Endothelial cell of umbilical vein (primary cell): ENCODE results near the gene OR14A16. TPM values are rescaled to one million over a fixed set of nuclear protein-coding genes. Genes with fewer than 3 reads are reported as not detected.

Source experiments
- BruUV-seq: library from RNA; stranded (reverse); fragments of 400-500 nt; replicated peaks from 2 replicates; lab custom pipeline; 2021; lab: Mats Ljungman, UMichigan
- CTCF ChIA-PET: fragments of 300-600, 350-600 bp; sonication (Branson Sonifier 250); formaldehyde crosslinking; loops from one replicate; lab custom pipeline; 2021; ENCODE audit warnings: antibody characterized with exemption, inconsistent platforms; lab: Charles Lee
- POLR2A ChIA-PET: fragments of 300-600, 350-600 bp; sonication (Branson Sonifier 250); formaldehyde crosslinking; loops from one replicate; lab custom pipeline; 2021; ENCODE audit warnings: antibody characterized with exemption, inconsistent platforms; lab: Charles Lee
- DNase-seq: peaks from one replicate; pipeline ENCODE4 v3.0.0-alpha.2; 2011; ENCODE audit warnings: low read depth, low spot score
- FAIRE-seq: peaks from 2 replicates; lab custom pipeline; 2011; peaks lifted over from hg19 to GRCh38; lab: Jason Lieb, UNC
- H2AFZ ChIP-seq: 2 replicates; pipeline ENCODE4 v1.6.0; 2012; ENCODE audit warnings: low read depth, low read length, control low read depth, inconsistent platforms
- H3K27ac ChIP-seq: 2 replicates; pipeline ENCODE4 v1.5.1; 2011; ENCODE audit warnings: low read depth, mild to moderate bottlenecking, control low read depth, low read length, moderate library complexity; ENCODE audit not compliant: insufficient read depth
- H3K27me3 ChIP-seq, 2 experiments: 2 replicates each; pipeline versions ENCODE4 v1.6.0 to v1.6.1; 2011; ENCODE audit warnings: low read length in 2 of 2, mixed read lengths in 1 of 2; ENCODE audit not compliant: control insufficient read depth in 2 of 2, insufficient read depth in 2 of 2
- H3K36me3 ChIP-seq, 2 experiments: 2 replicates in 1 of 2; 3 replicates in 1 of 2; pipeline ENCODE4 v1.5.1; 2011; ENCODE audit warnings: low read length in 2 of 2, mild to moderate bottlenecking in 1 of 2, moderate library complexity in 1 of 2; ENCODE audit not compliant: control insufficient read depth in 2 of 2, insufficient read depth in 2 of 2; ENCODE audit errors: extremely low read depth in 1 of 2
- H3K4me1 ChIP-seq: 3 replicates; pipeline ENCODE4 v1.5.1; 2011; ENCODE audit warnings: mild to moderate bottlenecking, low read length; ENCODE audit not compliant: control insufficient read depth, insufficient read depth; ENCODE audit errors: extremely low read depth
- H3K4me2 ChIP-seq: 2 replicates; pipeline ENCODE4 v1.6.1; 2011; ENCODE audit warnings: low read length, control low read depth, mixed read lengths; ENCODE audit not compliant: insufficient read depth
- H3K4me3 ChIP-seq, 3 experiments: fragments of 200-600 bp in 1 of 3; sonication (generic), shearing (Covaris generic) in 1 of 3; replicated peaks in 1 of 3; 2 replicates each; pipeline ENCODE4 v1.5.1; 2011 to 2016; ENCODE audit warnings: control low read depth in 3 of 3, low read length in 3 of 3, mild to moderate bottlenecking in 2 of 3, inconsistent platforms in 1 of 3, low read depth in 1 of 3, moderate library complexity in 1 of 3; ENCODE audit not compliant: insufficient read depth in 1 of 3
- H3K79me2 ChIP-seq: 2 replicates; pipeline ENCODE4 v1.6.0; 2012; ENCODE audit warnings: low read length, inconsistent platforms; ENCODE audit not compliant: control insufficient read depth, insufficient read depth
- H3K9ac ChIP-seq: replicated peaks from 2 replicates; pipeline ENCODE3; 2011; ENCODE audit warnings: low read length, control low read depth; ENCODE audit not compliant: insufficient read depth; ENCODE audit errors: extremely low read depth
- H3K9me1 ChIP-seq: replicated peaks from 3 replicates; pipeline ENCODE4 v1.6.0; 2011; ENCODE audit warnings: mild to moderate bottlenecking, low read length; ENCODE audit not compliant: control insufficient read depth, insufficient read depth; ENCODE audit errors: extremely low read depth
- H3K9me3 ChIP-seq: replicated peaks from 2 replicates; pipeline ENCODE4 v1.5.1; 2012; ENCODE audit warnings: low read length, inconsistent platforms; ENCODE audit not compliant: control insufficient read depth, insufficient read depth
- H4K20me1 ChIP-seq: replicated peaks from 2 replicates; pipeline ENCODE3; 2011; ENCODE audit warnings: mild to moderate bottlenecking, low read length; ENCODE audit not compliant: control insufficient read depth, insufficient read depth; ENCODE audit errors: extremely low read depth
- CTCF ChIP-seq, 2 donors: IDR thresholded peaks; 1 replicate in 1 of 2; 2 replicates in 1 of 2; pipeline ENCODE4 v1.5.1; 2011; ENCODE audit warnings: low read length in 2 of 2, mild to moderate bottlenecking in 2 of 2, moderate library complexity in 2 of 2, control low read depth in 1 of 2, inconsistent platforms in 1 of 2, low read depth in 1 of 2; ENCODE audit not compliant: insufficient read depth in 1 of 2; ENCODE audit errors: extremely low read depth in 1 of 2
- GATA2 ChIP-seq: IDR thresholded peaks from 2 replicates; pipeline ENCODE4 v1.7.0; 2011; ENCODE audit warnings: low read depth, mild to moderate bottlenecking, moderate library complexity, mixed read lengths, low read length; ENCODE audit not compliant: insufficient read length, insufficient read depth
- JUN ChIP-seq: IDR thresholded peaks from 2 replicates; pipeline ENCODE4 v1.6.1; 2011; ENCODE audit warnings: borderline replicate concordance, low read depth; ENCODE audit not compliant: insufficient read length, insufficient read depth
- MYC ChIP-seq: IDR thresholded peaks from one replicate; pipeline ENCODE4 v1.6.1; 2011; ENCODE audit warnings: mild to moderate bottlenecking, low read depth, low read length
- POLR2A ChIP-seq: IDR thresholded peaks from 2 replicates; pipeline ENCODE4 v1.6.1; 2012; ENCODE audit warnings: low read depth, mild to moderate bottlenecking, control low read depth, low read length
- POLR2AphosphoS5 ChIP-seq: IDR thresholded peaks from 2 replicates; pipeline ENCODE4 v1.6.1; 2012; ENCODE audit warnings: low read depth, mild to moderate bottlenecking, control low read depth, low read length, moderate library complexity; ENCODE audit not compliant: insufficient read depth
- dilution Hi-C: fragments of 300-500 bp; cut with MboI; formaldehyde crosslinking; loops from one replicate; pipeline ENCODE4 v1.15.0; 2019; ENCODE audit warnings: low sequenced_read_pairs; ENCODE audit not compliant: extremely low pct_ligation_motif_present
- intact Hi-C: fragments of 100-400 bp; cut with micrococcal nuclease; formaldehyde crosslinking; loops from one replicate; pipeline ENCODE4 v1.10.0; 2022
- polyA plus RNA-seq, 4 experiments: library from polyadenylated mRNA; depleted of rRNA in 3 of 4; stranded (reverse) in 3 of 4; unstranded in 1 of 4; fragments of >200 nt; gene quantifications; 2 replicates each; pipeline versions ENCODE4 v1.2.1 to v1.2.3, GENCODE V29; 2011 to 2012; ENCODE audit warnings: missing spikeins in 1 of 4
- total RNA-seq: library from RNA; stranded (reverse); gene quantifications from 2 replicates; pipeline ENCODE4 v1.2.3, GENCODE V29; 2021
- TF ChIP-seq, protein P1 (sequence below): IDR thresholded peaks from 2 replicates; pipeline ENCODE4 v1.6.1; 2011; ENCODE audit not compliant: insufficient read depth, insufficient read length

The OR14A16 gene
- total and polyA plus RNA-seq, 2 donors (not counting 3 experiments of a cell fraction or from before 2014, with no cell fraction given) = not detected

DNA sequence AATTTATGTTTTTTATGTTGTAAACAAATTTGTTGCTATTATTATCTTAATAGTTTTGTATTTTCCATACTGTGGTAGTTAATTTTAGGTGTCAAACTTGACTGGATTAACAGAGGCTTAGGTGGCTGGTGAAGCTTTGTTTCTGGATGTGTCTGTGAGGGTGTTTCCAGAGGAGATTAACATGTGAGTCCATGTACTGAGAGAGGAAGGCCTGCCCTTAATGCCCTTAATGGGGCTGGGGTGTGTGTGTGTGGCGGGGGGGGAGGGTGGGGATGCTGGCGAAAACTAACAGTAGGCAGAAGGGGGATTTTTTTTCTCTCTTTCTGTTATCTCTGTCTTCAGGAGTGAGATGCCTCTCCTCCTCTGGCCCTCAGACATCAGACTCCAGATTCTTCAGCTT lies 1.9 kb downstream of the OR14A16 start:
- CTCF ChIA-PET = no interaction called here
- intact Hi-C loops = no loop called here

More for the DNA sequence above, 1.9 kb downstream of the OR14A16 start:
- FAIRE-seq (no peak), DNase-seq (no peak)
- H3K36me3 ChIP-seq = no peaks in the 10 kb centered on the region
- no peaks in the 10 kb centered on the region for H3K9me3 ChIP-seq
- no peak overlapping the region for H2AFZ ChIP-seq
- H3K9me1 ChIP-seq = no peaks in the 10 kb centered on the region
- H4K20me1 ChIP-seq = no peaks in the 10 kb centered on the region
- H3K4me3 ChIP-seq = no peak overlapping the region
- no TSS peak for BruUV-seq
- no peak overlapping the region for H3K27ac ChIP-seq
- TF ChIP-seq GATA2 (no peak), MYC (no peak), JUN (no peak), POLR2AphosphoS5 (no peak), CTCF (IDR thresholded peaks at IDR 0.05; ENCODE audit: extremely low read depth in 1 of 2, insufficient read depth in 1 of 2, low read depth in 1 of 2, low read length in 2 of 2) (no peak), POLR2A (no peak)
- TF ChIP-seq, protein P1, sequence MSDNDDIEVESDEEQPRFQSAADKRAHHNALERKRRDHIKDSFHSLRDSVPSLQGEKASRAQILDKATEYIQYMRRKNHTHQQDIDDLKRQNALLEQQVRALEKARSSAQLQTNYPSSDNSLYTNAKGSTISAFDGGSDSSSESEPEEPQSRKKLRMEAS = no peak
- no peak overlapping the region for H3K9ac ChIP-seq
- no peaks in the 10 kb centered on the region for H3K79me2 ChIP-seq
- no peak overlapping the region for H3K4me2 ChIP-seq
- H3K4me1 ChIP-seq = no peaks in the 10 kb centered on the region
- H3K27me3 ChIP-seq = no peaks in the 10 kb centered on the region
- dilution Hi-C loops = no loop called here
- POLR2A ChIA-PET = no interaction called here
